H1 (cell line): ENCODE data around the gene CD7. TPM values are rescaled to one million over a fixed set of nuclear protein-coding genes. Genes with fewer than 3 reads are reported as not detected.
A peak's percentile ranks its signal among the peaks of the same experiment; 100 is the strongest.

Source experiments
- CTCF ChIA-PET: fragments of 300-600 bp; sonication (Branson Sonifier 250); formaldehyde crosslinking; loops from one replicate; lab custom pipeline; 2021; ENCODE audit not compliant: partially characterized antibody; lab: Charles Lee
- POLR2A ChIA-PET: fragments of 300-600 bp; sonication (Branson Sonifier 250); formaldehyde crosslinking; loops from one replicate; lab custom pipeline; 2021; ENCODE audit warnings: inconsistent platforms; ENCODE audit not compliant: partially characterized antibody; lab: Charles Lee
- DNase-seq, 2 experiments: peaks; one replicate each; pipeline versions ENCODE4 v3.0.0 to v3.0.0-alpha.2; 2010 to 2022; ENCODE audit warnings: low spot score in 2 of 2, low read depth in 1 of 2, mixed read lengths in 1 of 2
- FAIRE-seq: peaks from 2 replicates; lab custom pipeline; 2011; peaks lifted over from hg19 to GRCh38; lab: Jason Lieb, UNC
- H2AFZ ChIP-seq: 2 replicates; pipeline ENCODE4 v1.8.1; 2012; ENCODE audit warnings: low read length, inconsistent platforms
- H2AK5ac ChIP-seq: 2 replicates; pipeline ENCODE4 v1.6.1; 2013; ENCODE audit warnings: low read depth, low read length
- H2BK120ac ChIP-seq: replicated peaks from 2 replicates; pipeline ENCODE3; 2013; ENCODE audit warnings: low read depth, low read length, inconsistent platforms
- H2BK12ac ChIP-seq: 2 replicates; pipeline ENCODE4 v1.6.1; 2013; ENCODE audit warnings: low read depth, low read length
- H2BK15ac ChIP-seq: 2 replicates; pipeline ENCODE4 v1.6.1; 2013; ENCODE audit warnings: low read length
- H2BK20ac ChIP-seq: 2 replicates; pipeline ENCODE4 v1.6.1; 2013; ENCODE audit warnings: low read length
- H2BK5ac ChIP-seq: 2 replicates; pipeline ENCODE4 v1.6.1; 2013; ENCODE audit warnings: low read depth, low read length
- H3K14ac ChIP-seq: 2 replicates; pipeline ENCODE4 v1.6.1; 2013; ENCODE audit warnings: inconsistent platforms; ENCODE audit not compliant: insufficient read length
- H3K18ac ChIP-seq: 2 replicates; pipeline ENCODE4 v1.6.1; 2013; ENCODE audit warnings: low read length; ENCODE audit errors: extremely low read depth
- H3K23ac ChIP-seq: 2 replicates; pipeline ENCODE4 v1.6.1; 2013; ENCODE audit warnings: inconsistent platforms; ENCODE audit not compliant: insufficient read length
- H3K23me2 ChIP-seq: 2 replicates; pipeline ENCODE4 v1.6.1; 2013; ENCODE audit warnings: low read depth, low read length
- H3K27ac ChIP-seq: 2 replicates; pipeline ENCODE4 v1.6.1; 2011; ENCODE audit warnings: low read depth, low read length, inconsistent platforms
- H3K27me3 ChIP-seq, 4 experiments: replicated peaks in 1 of 4; 1 replicate in 1 of 4; 2 replicates in 3 of 4; pipeline versions ENCODE4 v1.6.1 to v1.8.1; 2011 to 2013; ENCODE audit warnings: low read length in 3 of 4, mild to moderate bottlenecking in 3 of 4, inconsistent platforms in 2 of 4, mixed read lengths in 2 of 4, moderate library complexity in 1 of 4; ENCODE audit not compliant: control insufficient read depth in 3 of 4, insufficient read depth in 3 of 4; ENCODE audit errors: extremely low read depth in 1 of 4
- H3K36me3 ChIP-seq, 4 experiments: 2 replicates each; pipeline versions ENCODE4 v1.6.1 to v1.8.1; 2011 to 2013; ENCODE audit warnings: mild to moderate bottlenecking in 4 of 4, low read length in 3 of 4, moderate library complexity in 2 of 4, control low read depth in 1 of 4, inconsistent platforms in 1 of 4; ENCODE audit not compliant: insufficient read depth in 4 of 4, control insufficient read depth in 2 of 4
- H3K4ac ChIP-seq: replicated peaks from 2 replicates; pipeline ENCODE3; 2013; ENCODE audit warnings: low read length, low read depth, mixed read lengths, inconsistent platforms; ENCODE audit not compliant: insufficient read length
- H3K4me1 ChIP-seq, 4 experiments: replicated peaks in 1 of 4; 1 replicate in 1 of 4; 2 replicates in 3 of 4; pipeline versions ENCODE4 v1.6.1 to v1.8.1; 2011 to 2013; ENCODE audit warnings: low read length in 3 of 4, inconsistent platforms in 2 of 4, mixed read lengths in 1 of 4; ENCODE audit not compliant: insufficient read depth in 4 of 4, control insufficient read depth in 3 of 4
- H3K4me2 ChIP-seq, 2 experiments: 2 replicates each; pipeline versions ENCODE4 v1.6.1 to v1.8.1; 2011 to 2013; ENCODE audit warnings: low read depth in 2 of 2, low read length in 2 of 2, control low read depth in 1 of 2, inconsistent platforms in 1 of 2, mild to moderate bottlenecking in 1 of 2; ENCODE audit not compliant: insufficient read depth in 1 of 2
- H3K4me3 ChIP-seq, 4 experiments: fragments of 200-600, 300-600 bp in 1 of 4; sonication (generic), shearing (Covaris generic), sonication (Bioruptor Twin) in 1 of 4; 2 replicates each; pipeline versions ENCODE4 v1.5.1 to v1.8.1; 2011 to 2016; ENCODE audit warnings: low read length in 4 of 4, low read depth in 3 of 4, control low read depth in 2 of 4, inconsistent platforms in 2 of 4, mild to moderate bottlenecking in 2 of 4, mixed read lengths in 1 of 4, moderate library complexity in 1 of 4; ENCODE audit not compliant: insufficient read depth in 2 of 4; ENCODE audit errors: extremely low read depth in 1 of 4
- H3K56ac ChIP-seq: replicated peaks from 2 replicates; pipeline ENCODE3; 2013; ENCODE audit warnings: low read depth, mild to moderate bottlenecking, mixed read lengths, low read length, inconsistent platforms; ENCODE audit not compliant: insufficient read length
- H3K79me1 ChIP-seq: 2 replicates; pipeline ENCODE4 v1.6.1; 2013; ENCODE audit warnings: low read depth, low read length, control low read depth
- H3K79me2 ChIP-seq, 2 experiments: 2 replicates each; pipeline versions ENCODE4 v1.6.1 to v1.8.1; 2012 to 2013; ENCODE audit warnings: low read length in 2 of 2, mild to moderate bottlenecking in 2 of 2, inconsistent platforms in 1 of 2; ENCODE audit not compliant: insufficient read depth in 2 of 2, control insufficient read depth in 1 of 2
- H3K9ac ChIP-seq, 4 experiments: replicated peaks in 1 of 4; 1 replicate in 1 of 4; 2 replicates in 3 of 4; pipeline versions ENCODE4 v1.6.1 to v1.8.1; 2011 to 2013; ENCODE audit warnings: low read depth in 3 of 4, low read length in 3 of 4, control low read depth in 2 of 4, mild to moderate bottlenecking in 2 of 4, moderate library complexity in 2 of 4, inconsistent platforms in 1 of 4; ENCODE audit errors: extremely low read depth in 1 of 4
- H3K9me3 ChIP-seq, 2 experiments: 2 replicates each; pipeline versions ENCODE4 v1.6.1 to v1.8.1; 2012 to 2013; ENCODE audit warnings: mild to moderate bottlenecking in 2 of 2, moderate library complexity in 2 of 2, control low read depth in 1 of 2, inconsistent platforms in 1 of 2, low read depth in 1 of 2, low read length in 1 of 2, mixed read lengths in 1 of 2; ENCODE audit not compliant: insufficient read depth in 2 of 2
- H4K20me1 ChIP-seq, 2 experiments: replicated peaks in 1 of 2; 2 replicates each; pipeline versions ENCODE3 to v1.8.1; 2011 to 2013; ENCODE audit warnings: inconsistent platforms in 2 of 2, low read length in 2 of 2, mild to moderate bottlenecking in 1 of 2; ENCODE audit not compliant: insufficient read depth in 2 of 2, control insufficient read depth in 1 of 2
- H4K5ac ChIP-seq: 2 replicates; pipeline ENCODE4 v1.6.1; 2013; ENCODE audit warnings: low read length, low read depth, mixed read lengths, inconsistent platforms; ENCODE audit not compliant: insufficient read length
- H4K8ac ChIP-seq: 2 replicates; pipeline ENCODE4 v1.8.0; 2013; ENCODE audit warnings: mild to moderate bottlenecking, moderate library complexity, low read length, inconsistent platforms; ENCODE audit not compliant: insufficient read depth; ENCODE audit errors: extremely low read depth
- H4K91ac ChIP-seq: replicated peaks from 2 replicates; pipeline ENCODE3; 2013; ENCODE audit warnings: low read length, mixed read lengths, inconsistent platforms; ENCODE audit not compliant: insufficient read length
- TBP ChIP-seq: IDR thresholded peaks from 2 replicates; pipeline ENCODE4 v1.6.1; 2011; ENCODE audit warnings: low read depth, low read length, improper control_type of control experiment
- WGBS, 2 experiments: shearing (Covaris generic) in 1 of 2; methylation state at CpG; one replicate each; pipeline versions ENCODE4 v1.1.6 to v1.1.7; 2013 to 2015; ENCODE audit warnings: low lambda C conversion rate in 2 of 2, mixed read lengths in 2 of 2, inconsistent platforms in 1 of 2, low coverage in 1 of 2, missing lambda C conversion rate in 1 of 2; ENCODE audit not compliant: insufficient replicate concordance in 2 of 2, insufficient coverage in 1 of 2, insufficient read length in 1 of 2; ENCODE audit errors: extremely low coverage in 1 of 2, missing lambda C conversion rate in 1 of 2; 5-methylcytosine and 5-hydroxymethylcytosine counted together
- polyA plus RNA-seq, 7 experiments: library from polyadenylated mRNA; depleted of rRNA in 3 of 7; stranded (reverse) in 5 of 7; unstranded in 2 of 7; fragments of >200 nt in 5 of 7; fragments of 200-250 nt in 2 of 7; gene quantifications; 1 replicate in 5 of 7; 2 replicates in 1 of 7; 4 replicates in 1 of 7; pipeline versions ENCODE4 v1.2.1 to v1.2.3, GENCODE V29; 2011 to 2013; ENCODE audit warnings: missing spikeins in 2 of 7, mixed read lengths in 2 of 7
- total RNA-seq: library from RNA; stranded (reverse); fragmentation: NEBNext Ultra II Directional; extraction: Animal tissue kit (Norgen Biotek cat#: 25700); gene quantifications from 2 replicates; pipeline ENCODE4 v1.2.1, GENCODE V29; 2021

Gene CD7
- total and polyA plus RNA-seq, 2 of the 8 experiments (the other 6 are each of a cell fraction or from before 2014, with no cell fraction given), result 0.83 to 0.86 TPM

DNA sequence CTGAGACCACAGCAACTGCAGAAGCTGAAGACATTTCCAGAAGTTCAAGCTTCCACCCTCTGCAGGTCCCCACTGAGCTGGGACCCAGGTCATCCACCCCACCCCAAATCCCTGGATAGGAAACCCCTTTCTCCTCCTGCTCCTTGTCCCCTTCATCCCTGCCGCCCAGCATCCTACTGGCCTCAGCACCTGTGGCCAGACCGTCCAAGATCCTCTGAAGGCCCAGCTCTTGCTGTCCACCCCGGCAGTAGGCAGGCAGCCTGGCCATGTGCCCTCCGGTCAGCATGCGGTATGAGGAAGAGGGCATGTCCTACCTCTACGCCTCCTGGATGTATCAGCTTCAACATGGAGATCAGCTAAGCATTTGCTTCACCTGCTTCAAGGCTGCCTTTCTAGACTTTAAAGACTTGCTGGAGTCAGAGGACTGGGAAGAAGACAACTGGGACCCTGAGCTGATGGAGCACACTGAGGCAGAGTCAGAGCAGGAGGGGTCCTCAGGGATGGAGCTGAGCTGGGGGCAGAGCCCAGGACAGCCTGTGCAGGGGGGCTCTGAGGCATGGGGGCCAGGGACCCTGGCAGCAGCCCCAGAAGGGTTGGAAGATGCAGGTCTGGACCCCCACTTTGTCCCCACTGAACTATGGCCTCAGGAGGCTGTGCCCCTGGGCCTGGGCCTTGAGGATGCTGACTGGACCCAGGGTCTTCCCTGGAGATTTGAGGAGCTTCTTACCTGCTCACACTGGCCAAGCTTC is 44.7 kb upstream of the CD7 start:
- Histone ChIP-seq H4K5ac (no peak overlapping the region), H3K23me2 (no peaks in the 10 kb centered on the region), H2BK20ac (no peak overlapping the region), H3K9ac (no peak overlapping the region; a peak in 1 of 7 replicates), H3K14ac (no peak overlapping the region), H2BK12ac (no peak overlapping the region), H3K27me3 (peaks cover 0 to 3% (median 1%) of the 10 kb centered on the region in 4 experiments; a peak in 3 of 7 replicates), H3K23ac (no peak overlapping the region), H3K79me2 (no peaks in the 10 kb centered on the region), H2BK120ac (no peak overlapping the region), H2BK15ac (no peak overlapping the region), H3K4me3 (no peak overlapping the region), H3K27ac (no peak overlapping the region), H3K18ac (no peak overlapping the region), H2AK5ac (no peak overlapping the region), H4K91ac (no peak overlapping the region), H3K36me3 (no peaks in the 10 kb centered on the region), H3K4me2 (no peak overlapping the region), H4K20me1 (no peaks in the 10 kb centered on the region), H4K8ac (peak overlapping the region; percentile 18; the same call in 1 of the 2 replicates), H3K4ac (peak overlapping the region; percentile 14), H3K79me1 (no peaks in the 10 kb centered on the region; the same call in 1 of the 2 replicates), H3K4me1 (peaks cover 0 to 5% (median under 1%) of the 10 kb centered on the region in 4 experiments; a peak in 5 of 7 replicates), H3K9me3 (no peaks in the 10 kb centered on the region), H2BK5ac (no peak overlapping the region), H3K56ac (no peak overlapping the region), H2AFZ (no peak overlapping the region)
- WGBS, 2 experiments, result 88% methylated on average over 6 of the region's 6 CpGs; no CpG with 5 or more reads in 1 of the 2 experiments
- DNase-seq (no peak), FAIRE-seq (no peak)
- CTCF ChIA-PET, result interaction anchor here (0.6 to 1.6 kb wide), 7 partner anchors 14 to 157 kb away, joined by 3 to 4 read pairs (median 3); no protein-coding TSS in a partner anchor
- TF ChIP-seq TBP, result no peak
- POLR2A ChIA-PET, result interaction anchor here (0.6 to 0.9 kb wide), 2 partner anchors 9 to 69 kb away, joined by 3 read pairs; no protein-coding TSS in a partner anchor
